ENCODE results near the gene IL21.
"Not testable (repeated sequence)": the region's sequence is repeated elsewhere in the genome, so short reads cannot be mapped to it uniquely, and the experiment has no call there.

The IL21 gene

DNA sequence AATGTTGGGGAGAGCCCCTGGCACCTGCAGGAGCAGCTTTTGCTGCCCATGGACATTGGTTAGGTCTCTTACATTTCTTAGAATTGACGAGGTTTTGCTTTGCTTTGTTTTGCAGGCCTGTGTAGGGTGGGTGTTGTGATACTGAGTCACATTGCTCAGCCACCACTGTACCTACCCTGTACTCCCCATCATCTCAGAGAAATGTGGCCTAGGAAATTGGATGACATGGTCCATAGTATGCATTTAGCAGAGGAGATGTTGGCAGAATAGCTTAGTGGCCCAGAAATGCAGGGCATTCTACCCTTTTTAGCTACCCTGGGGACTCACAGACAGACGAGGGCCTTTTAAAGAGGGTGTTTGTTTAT is 43.7 kb downstream of the IL21 start:
- no peak for DNase-seq (ENCODE audit: low read depth)

DNA sequence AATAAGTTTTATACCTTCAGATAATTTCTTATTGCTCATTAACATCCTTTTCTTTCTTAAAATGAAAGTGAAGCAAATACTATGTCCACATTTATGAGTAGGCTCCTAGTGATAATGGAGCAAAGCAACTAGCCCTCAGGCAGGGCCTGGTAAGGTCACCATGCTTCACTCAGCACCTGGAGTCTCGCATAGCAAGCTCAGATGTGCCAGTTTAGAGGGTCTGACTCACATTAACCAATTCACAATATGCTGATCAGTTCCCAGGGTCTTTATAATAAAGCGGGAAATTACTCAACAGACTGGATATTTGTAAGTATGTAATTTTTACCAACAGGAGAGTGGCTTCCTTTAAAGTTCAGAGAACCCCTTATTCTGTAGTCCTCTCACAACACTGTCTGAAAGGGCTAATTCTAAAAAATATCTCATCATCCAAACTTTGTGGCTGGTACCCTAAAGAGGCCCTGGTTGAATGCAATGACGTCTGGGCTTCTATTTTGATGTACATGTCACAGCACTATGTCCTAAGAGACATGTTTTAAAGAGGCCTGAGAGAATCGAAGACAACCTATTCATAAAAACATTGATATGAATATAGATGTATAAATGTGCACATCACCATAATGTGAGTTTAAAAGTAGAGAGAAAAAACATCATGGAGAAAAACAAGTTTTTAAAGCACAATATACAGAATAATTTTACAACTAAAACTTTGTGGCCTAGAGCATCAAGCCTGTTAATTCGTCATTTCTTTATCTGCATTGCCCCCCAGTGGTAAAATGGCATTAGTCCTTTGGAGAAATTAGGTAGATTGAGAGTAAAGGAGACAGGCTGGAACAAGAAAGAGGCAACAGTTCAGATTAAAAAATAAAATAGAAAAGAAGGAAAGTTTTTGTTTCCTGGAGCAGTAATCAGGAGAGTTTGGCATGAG is 44.3 kb downstream of the IL21 start:
- no peak for DNase-seq (ENCODE audit: low read depth)

DNA sequence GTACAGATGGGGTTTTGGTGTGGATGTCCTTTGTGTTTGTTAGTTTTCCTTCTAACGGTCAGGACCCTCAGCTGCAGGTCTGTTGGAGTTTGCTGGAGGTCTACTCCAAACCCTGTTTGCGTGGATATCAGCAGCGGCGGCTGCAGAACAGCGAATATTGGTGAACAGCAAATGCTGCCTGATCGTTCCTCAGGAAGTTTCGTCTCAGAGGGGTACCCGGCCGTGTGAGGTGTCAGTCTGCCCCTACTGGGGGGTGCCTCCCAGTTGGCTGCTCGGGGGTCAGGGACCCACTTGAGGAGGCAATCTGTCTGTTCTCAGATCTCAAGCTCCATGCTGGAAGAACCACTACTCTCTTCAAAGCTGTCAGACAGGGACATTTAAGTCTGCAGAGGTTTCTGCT is 46.5 kb downstream of the IL21 start:
- DNase-seq (ENCODE audit: low read depth): not testable (repeated sequence)

DNA sequence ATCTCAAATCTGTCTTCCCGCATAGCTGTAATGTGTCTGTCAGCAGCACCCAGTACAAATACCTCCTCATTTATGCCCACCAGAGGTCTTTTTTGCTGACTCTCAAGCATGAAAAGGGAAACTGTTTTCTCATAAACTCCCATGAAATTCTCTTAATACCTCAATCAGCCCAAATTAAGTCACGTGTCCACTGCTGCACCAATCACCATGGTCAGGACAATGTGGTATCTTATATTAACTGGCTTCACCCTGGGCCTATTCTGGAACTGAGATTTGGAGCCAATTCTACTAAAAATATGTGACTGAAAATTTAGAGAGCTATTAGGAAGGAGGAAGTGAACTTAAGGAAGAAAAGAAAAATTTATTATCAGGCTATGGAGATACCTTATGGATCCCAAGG is 58.4 kb downstream of the IL21 start:
- DNase-seq (ENCODE audit: low read depth): no peak

Data from activated gamma-delta T cell treated with anti-CD3 and anti-CD28 coated beads, Interleukin-2, amount 50 U/mL, for 16 hours (primary cell).